ENCODE measurements around the gene NHSL1.
A peak's percentile ranks its signal among the peaks of the same experiment; 100 is the strongest.

Gene NHSL1

GRCh38 chr6:138521790-138522189, 22.5 kb upstream of the NHSL1 start:
- DNase-seq = no peak

DNA sequence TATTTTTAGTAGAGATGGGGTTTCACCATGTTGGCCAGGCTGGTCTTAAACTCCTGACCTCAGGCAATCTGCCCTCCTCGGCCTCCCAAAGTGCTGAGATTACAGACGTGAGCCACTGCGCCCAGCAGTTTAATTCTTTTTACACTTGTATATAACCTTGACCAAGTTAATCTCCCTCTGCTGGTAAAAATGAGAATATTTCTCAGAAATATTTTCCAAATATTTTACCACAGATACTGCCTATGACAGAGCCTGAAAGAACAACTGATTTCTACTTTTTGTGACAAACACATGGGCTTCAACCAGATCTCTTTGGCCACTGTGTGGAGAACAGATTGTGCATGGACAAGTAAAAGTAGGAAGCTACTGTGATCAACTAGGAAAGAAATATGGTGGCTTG, 21.2 kb upstream of the NHSL1 start:
- DNase-seq = no peak

- no peak for DNase-seq
Measured at GRCh38 chr6:138518054-138518453, 18.8 kb upstream of the NHSL1 start.

- DNase-seq = peak; percentile 51
Measured at GRCh38 chr6:138517635-138518034, 18.3 kb upstream of the NHSL1 start.

DNA sequence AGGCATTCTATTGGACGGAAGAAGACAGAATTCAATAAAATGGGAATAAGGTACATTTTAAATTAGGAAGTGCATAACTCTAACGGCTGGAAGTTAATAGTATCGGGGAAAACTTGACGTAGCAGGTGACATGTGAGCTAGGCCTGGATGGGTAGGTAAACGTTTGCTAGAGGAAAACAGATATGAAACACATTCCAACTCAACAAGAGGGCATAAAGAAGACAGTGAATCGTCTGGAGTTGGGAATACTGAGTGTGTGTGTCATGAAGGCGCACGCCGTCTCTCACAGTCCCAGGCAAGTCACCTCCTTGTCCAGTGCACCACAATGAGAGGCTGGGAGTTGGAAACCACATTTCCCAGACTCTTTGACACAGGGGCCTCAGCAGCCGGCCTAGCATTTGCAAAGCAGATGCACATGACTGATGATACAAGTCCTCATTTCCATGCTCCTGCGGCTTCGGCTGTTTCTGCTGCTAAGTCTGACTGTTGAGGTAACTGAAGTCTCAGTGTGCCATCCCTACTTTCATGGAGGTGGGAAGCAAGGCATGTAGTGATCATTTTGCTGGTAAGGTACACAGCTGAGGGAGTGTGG, 16.5 kb upstream of the NHSL1 start:
- DNase-seq = no peak

DNA sequence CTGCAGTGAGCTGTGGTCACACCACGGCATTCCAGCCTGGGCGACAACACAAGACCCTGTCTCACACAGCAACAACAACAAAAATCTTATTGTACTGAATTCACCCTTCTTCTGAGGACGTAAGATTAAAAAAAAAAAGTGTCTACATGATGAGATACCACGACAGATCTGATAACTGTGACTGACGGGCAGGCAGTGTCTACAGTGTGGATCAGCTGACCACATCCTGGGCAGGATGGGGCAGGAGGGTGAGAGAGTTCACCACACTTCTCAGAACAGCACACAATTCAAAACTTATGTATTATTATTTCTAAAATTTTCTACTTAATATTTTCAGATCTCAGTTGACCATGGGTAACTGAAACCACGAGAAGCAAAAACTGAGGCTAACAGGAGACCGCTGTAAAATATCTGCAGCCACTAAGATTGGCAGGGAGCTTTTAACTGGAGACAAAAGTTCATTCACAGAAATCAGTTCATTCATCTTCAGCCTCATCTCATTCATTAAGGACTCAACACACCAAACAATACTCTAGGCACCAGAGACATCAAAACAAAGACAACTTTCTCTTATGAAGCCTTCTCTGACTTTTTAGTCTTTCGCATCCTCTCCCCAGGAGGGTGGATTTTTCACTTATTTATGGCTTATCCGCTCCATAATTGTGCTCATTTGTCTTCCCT, 15.7 kb upstream of the NHSL1 start:
- no peak for DNase-seq

- no peak for DNase-seq
Measured at GRCh38 chr6:138512609-138513008, 13.3 kb upstream of the NHSL1 start.

DNA sequence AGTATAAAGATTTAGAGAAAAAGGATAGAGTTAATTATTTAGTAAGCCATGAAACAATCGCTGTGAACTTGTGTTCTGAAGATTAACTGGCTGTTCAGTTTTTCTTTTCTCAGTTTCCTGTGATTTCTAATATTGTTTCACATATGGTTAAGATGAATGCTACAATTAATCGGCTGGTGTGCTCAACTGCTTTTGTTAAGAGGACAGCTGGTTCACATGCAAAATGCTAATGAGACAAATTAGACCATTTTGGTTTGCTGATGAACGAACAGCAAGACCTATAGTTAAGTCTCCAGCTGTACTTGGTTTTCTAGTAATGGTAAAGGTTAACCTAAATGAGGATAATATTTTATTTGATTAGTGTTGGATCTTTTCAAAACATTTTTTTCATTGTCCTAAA, 10.8 kb upstream of the NHSL1 start:
- DNase-seq = no peak

GRCh38 chr6:138509371-138509770, 10.1 kb upstream of the NHSL1 start:
- peak; percentile 22 for DNase-seq

DNA sequence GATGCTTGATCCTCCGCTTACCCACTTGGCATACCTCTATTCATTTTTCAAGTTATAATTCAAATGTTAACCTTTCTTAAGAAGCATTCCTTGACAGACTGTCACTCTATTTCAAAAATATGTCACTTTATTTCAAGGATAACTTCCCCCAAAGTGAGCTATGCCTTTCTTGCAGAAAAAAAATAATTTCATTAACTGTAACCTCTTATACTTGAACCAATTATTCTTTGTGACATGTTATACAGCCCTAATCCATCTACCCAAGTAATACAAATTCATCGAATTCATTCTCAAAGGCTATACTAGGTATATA, 9.3 kb upstream of the NHSL1 start:
- no peak for DNase-seq

- no peak for DNase-seq
Measured at GRCh38 chr6:138507977-138508675, 8.8 kb upstream of the NHSL1 start.

- no peak for DNase-seq
Measured at GRCh38 chr6:138504764-138505689, 5.7 kb upstream of the NHSL1 start.

DNA sequence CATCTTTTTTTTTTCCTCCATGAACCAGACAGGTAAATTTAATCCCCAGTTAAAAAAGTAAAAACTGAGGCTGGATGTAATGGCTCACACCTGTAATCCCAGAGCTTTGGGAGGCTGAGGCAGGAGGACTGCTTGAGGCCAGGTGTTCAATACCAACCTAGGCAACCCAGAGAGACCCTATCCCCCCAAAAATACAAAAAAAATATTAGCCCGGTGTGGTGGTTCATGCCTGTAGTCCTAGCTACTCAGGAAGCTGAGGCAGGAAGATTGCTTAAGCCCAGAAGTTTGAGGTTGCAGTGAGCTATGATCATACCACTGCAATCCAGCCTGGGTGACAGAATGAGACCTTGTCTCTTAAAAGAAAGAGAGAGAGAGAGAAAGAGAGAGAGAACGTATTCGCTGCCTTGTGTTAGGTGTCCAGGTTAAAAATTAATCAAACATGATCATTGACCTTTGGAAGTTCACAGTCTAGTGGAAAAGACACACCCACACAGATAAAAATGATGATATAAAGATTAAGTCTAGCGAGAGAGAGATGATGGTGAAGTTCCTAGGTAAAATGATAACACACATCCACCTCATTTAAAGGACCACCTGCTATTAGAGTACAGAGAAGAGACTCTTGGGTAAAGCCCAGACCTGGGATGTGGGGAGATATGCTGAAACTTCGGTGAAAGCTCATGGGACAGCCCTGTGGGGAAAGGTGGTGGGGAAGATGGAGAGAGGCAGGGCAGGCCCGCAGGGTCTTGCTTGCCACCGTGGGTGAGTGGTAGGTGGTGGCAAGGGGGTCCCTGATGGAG, 4.8 kb upstream of the NHSL1 start:
- no peak for DNase-seq

DNA sequence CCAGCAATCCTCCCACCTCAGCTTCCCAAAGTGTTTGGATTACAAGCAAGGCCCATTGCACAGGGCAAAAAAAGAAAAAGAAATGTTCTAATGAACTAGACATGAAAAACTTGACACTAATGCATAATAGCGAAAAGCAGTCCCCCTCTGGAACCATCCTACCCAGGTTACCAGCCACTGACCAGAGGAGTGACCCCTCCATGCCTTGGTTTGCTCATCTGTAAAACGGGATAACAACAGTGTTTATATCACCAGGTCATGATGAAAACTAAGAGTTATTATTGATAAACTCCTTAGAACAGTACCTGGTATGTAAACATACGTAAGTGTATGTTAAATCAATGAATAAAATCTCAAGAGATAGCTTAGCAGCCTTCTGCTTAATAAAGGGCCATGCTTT, 3.3 kb upstream of the NHSL1 start:
- DNase-seq = no peak

- DNase-seq = no peak
Measured at GRCh38 chr6:138500867-138501446, 1.7 kb upstream of the NHSL1 start.

DNA sequence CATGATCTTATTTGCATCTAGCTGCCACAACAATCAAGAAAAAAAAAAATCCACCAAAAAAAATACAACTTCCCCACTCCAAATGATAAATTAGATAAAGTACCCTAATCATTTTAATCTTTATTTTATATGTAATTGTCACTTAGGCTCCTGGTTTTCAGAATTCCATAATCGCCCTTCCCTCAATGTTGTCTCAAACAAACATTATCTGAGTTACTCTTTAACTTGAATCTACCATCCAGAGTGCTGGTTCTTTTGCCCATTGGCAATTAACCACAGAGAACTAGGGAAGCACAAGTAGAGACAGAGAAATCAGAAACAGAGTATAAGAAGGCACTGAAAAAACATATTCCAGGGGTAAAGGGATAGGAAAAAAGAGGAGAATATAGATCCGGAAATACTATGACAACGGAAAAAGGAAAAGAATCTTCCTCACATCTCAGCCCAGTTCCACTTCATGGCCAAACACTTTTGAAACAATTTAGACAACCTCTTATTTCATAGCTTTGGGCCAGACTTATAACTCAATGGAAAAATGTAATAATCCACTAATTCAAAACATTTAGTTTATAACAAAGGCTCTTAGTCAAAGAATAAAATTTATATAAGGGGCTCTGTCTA, 861 bp upstream of the NHSL1 start:
- no peak for DNase-seq

DNA sequence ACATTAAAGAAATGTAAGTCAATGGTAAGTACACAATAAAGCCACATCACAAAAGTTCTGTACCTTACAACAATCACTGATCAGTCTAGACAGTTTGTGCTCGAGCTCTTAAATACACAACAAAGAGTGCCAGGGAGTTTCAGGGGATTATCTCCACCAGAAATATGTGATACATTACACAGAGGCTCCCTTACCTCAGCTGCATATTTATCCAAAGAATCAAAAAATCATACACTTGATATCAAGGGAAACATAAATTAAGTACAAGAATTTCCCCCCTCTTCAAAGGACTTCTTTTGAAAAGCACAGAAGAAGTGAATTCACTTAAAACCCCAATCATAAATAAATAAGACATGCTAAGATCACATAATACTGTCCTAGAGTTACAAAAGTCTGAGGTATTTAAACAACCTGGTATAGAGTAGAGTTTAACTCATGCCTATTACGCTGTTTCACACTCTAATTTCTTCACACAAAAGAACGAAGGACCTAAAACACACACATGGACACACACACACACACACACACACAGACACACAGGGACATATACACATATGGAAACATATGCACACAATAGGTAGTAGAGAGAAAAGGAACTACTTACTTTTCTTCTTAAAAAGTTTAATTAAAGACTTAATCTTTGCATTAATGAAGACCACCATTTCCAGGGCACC, 528 bp downstream of the NHSL1 start:
- no peak for DNase-seq

- DNase-seq = no peak
Measured at GRCh38 chr6:138497286-138497685, 2.0 kb downstream of the NHSL1 start.

DNA sequence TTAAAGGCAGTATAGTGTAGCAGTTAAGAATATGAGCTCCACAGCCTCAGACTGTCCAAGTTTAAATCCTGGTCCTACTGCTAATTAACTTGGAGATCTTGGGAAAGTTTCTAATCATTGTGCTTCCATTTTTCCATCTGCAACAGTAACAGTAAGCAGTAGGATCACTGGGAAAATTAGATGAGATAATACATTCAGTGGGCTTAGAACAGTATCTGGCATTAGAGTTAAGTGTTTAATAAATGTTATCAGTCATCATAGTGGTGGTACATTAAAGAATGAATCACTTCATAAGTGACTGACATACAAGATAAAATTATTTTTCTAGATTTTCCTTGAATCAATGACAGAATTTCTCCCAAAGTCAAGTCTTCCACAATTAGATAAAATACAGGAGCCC, 5.0 kb downstream of the NHSL1 start:
- no peak for DNase-seq

GRCh38 chr6:138493413-138493812, 5.9 kb downstream of the NHSL1 start:
- no peak for DNase-seq

GRCh38 chr6:138492871-138493270, 6.4 kb downstream of the NHSL1 start:
- no peak for DNase-seq

All from activated CD8-positive, alpha-beta memory T cell treated with anti-CD3 and anti-CD28 coated beads, Interleukin-2, amount 50 U/mL, for 4 hours (primary cell).